HepG2 (cell line): ENCODE measurements around the gene DTYMK. TPM values are rescaled to one million over a fixed set of nuclear protein-coding genes. Genes with fewer than 3 reads are reported as not detected.

Experiments used
- ETV5 ChIP-seq: IDR thresholded peaks from 2 replicates; pipeline ENCODE4 v1.6.1; 2018; ENCODE audit warnings: missing biosample characterization, missing genetic modification reagents, inconsistent platforms, borderline replicate concordance
- GATA4 ChIP-seq: sonication (generic); IDR thresholded peaks from 2 replicates; pipeline ENCODE4 v1.6.1; 2016; ENCODE audit warnings: antibody characterized with exemption, low read depth, borderline replicate concordance
- MED8 ChIP-seq: sonication (generic); formaldehyde crosslinking; IDR thresholded peaks from 2 replicates; pipeline ENCODE4 v1.8.1; 2023; ENCODE audit warnings: mild to moderate bottlenecking, missing genetic modification reagents; ENCODE audit not compliant: insufficient replicate concordance
- NBN ChIP-seq: fragments of 450-650 bp; conservative IDR thresholded peaks from 2 replicates; pipeline ENCODE4 v1.6.1; 2017
- NFYC ChIP-seq: IDR thresholded peaks from 2 replicates; pipeline ENCODE4 v1.6.1; 2016; ENCODE audit warnings: missing genetic modification reagents, missing compliant biosample characterization
- NR2F1 ChIP-seq, 2 experiments: fragments of 450-650 bp in 1 of 2; formaldehyde crosslinking in 1 of 2; IDR thresholded peaks; 2 replicates each; pipeline versions ENCODE4 v1.5.0 to v1.6.1; 2016 to 2020; ENCODE audit warnings: mild to moderate bottlenecking in 1 of 2, missing compliant biosample characterization in 1 of 2, missing genetic modification reagents in 1 of 2, moderate library complexity in 1 of 2
- PPARG ChIP-seq: conservative IDR thresholded peaks from 2 replicates; pipeline ENCODE4 v1.6.1; 2016; ENCODE audit warnings: missing biosample characterization, missing genetic modification reagents
- REPIN1 ChIP-seq: sonication (generic); formaldehyde crosslinking; IDR thresholded peaks from 2 replicates; pipeline ENCODE4 v1.8.0; 2022; ENCODE audit warnings: missing genetic modification reagents, low read depth, mild to moderate bottlenecking, borderline replicate concordance
- TGIF2 ChIP-seq: IDR thresholded peaks from 2 replicates; pipeline ENCODE4 v1.6.1; 2016; ENCODE audit warnings: control low read depth, missing compliant biosample characterization
- ZNF232 ChIP-seq: sonication (generic); formaldehyde crosslinking; IDR thresholded peaks from 2 replicates; pipeline ENCODE4 v1.4.0; 2020; ENCODE audit warnings: missing genetic modification reagents, borderline replicate concordance
- ZNF552 ChIP-seq: sonication (generic); formaldehyde crosslinking; IDR thresholded peaks from 2 replicates; pipeline ENCODE4 v1.9.0; 2022; ENCODE audit warnings: missing genetic modification reagents, mild to moderate bottlenecking, borderline replicate concordance
- polyA plus RNA-seq, 8 experiments: library from polyadenylated mRNA; depleted of rRNA in 3 of 8; stranded (reverse) in 7 of 8; unstranded in 1 of 8; fragments of >200 nt; fragmentation: Illumina TruSeq in 4 of 8; extraction: Trizol in 4 of 8; gene quantifications; 2 replicates each; pipeline versions ENCODE4 v1.2.1 to v1.2.3, GENCODE V29; 2011 to 2016; ENCODE audit warnings: low read depth in 4 of 8, missing spikeins in 1 of 8, mixed read lengths in 1 of 8; ENCODE audit not compliant: insufficient read depth in 1 of 8
- total RNA-seq, 5 experiments: library from RNA; depleted of rRNA; stranded (reverse); fragments of >200 nt; fragmentation: Illumina TruSeq; extraction: Trizol; gene quantifications; 2 replicates each; pipeline ENCODE4 v1.2.3, GENCODE V29; 2016; ENCODE audit warnings: low read depth in 1 of 5
- TF ChIP-seq, protein P1 (sequence below), 2 experiments: sonication (generic) in 1 of 2; formaldehyde crosslinking in 1 of 2; IDR thresholded peaks; 2 replicates each; pipeline versions ENCODE4 v1.6.1 to v1.9.0; 2014 to 2022; ENCODE audit warnings: antibody characterized with exemption in 1 of 2, borderline replicate concordance in 1 of 2, inconsistent platforms in 1 of 2, low read depth in 1 of 2, missing genetic modification reagents in 1 of 2
- TF ChIP-seq, protein P2 (sequence below): sonication (generic); formaldehyde crosslinking; IDR thresholded peaks from 2 replicates; pipeline ENCODE4 v1.5.0; 2020; ENCODE audit warnings: missing genetic modification reagents, mild to moderate bottlenecking, borderline replicate concordance
- TF ChIP-seq, protein P3 (sequence below): sonication (generic); formaldehyde crosslinking; IDR thresholded peaks from 2 replicates; pipeline ENCODE4 v1.4.0; 2020; ENCODE audit warnings: low read depth, mild to moderate bottlenecking, missing genetic modification reagents
- TF ChIP-seq, protein P4 (sequence below): sonication (generic); formaldehyde crosslinking; IDR thresholded peaks from 2 replicates; pipeline ENCODE4 v1.5.0; 2020; ENCODE audit warnings: missing genetic modification reagents
- TF ChIP-seq, protein P5 (sequence below): sonication (generic); formaldehyde crosslinking; conservative IDR thresholded peaks from 2 replicates; pipeline ENCODE4 v1.4.0; 2020; ENCODE audit warnings: missing genetic modification reagents

DTYMK gene
- total and polyA plus RNA-seq, 2 of the 13 experiments (the other 11 are each of a cell fraction or from before 2014, with no cell fraction given), result 57.5 to 134 TPM

DNA sequence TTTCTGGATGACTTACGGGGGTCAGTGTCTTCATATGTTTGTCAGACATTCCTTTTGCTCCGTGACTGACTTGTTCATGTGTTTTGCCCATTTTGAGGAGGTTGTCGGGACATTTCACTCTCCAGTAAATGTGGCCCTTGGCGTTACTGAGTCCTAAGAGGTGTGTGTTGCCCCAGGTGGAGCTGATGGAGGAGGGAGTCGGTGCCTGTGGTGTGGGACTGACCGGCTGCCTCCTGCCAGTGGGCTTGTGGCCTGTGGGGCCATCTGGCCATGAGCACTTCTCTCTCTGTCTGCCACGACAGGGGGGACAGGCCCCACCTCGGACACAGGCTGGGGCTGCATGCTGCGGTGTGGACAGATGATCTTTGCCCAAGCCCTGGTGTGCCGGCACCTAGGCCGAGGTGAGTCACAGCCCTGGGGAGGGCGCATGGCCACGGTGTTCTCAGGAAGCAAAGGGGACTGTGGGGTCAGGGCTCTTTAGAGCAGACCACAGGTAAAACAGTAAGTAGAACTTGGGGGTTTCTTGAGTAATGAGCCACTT is 33.3 kb downstream of the DTYMK start (continued):
- TF ChIP-seq, protein P1, sequence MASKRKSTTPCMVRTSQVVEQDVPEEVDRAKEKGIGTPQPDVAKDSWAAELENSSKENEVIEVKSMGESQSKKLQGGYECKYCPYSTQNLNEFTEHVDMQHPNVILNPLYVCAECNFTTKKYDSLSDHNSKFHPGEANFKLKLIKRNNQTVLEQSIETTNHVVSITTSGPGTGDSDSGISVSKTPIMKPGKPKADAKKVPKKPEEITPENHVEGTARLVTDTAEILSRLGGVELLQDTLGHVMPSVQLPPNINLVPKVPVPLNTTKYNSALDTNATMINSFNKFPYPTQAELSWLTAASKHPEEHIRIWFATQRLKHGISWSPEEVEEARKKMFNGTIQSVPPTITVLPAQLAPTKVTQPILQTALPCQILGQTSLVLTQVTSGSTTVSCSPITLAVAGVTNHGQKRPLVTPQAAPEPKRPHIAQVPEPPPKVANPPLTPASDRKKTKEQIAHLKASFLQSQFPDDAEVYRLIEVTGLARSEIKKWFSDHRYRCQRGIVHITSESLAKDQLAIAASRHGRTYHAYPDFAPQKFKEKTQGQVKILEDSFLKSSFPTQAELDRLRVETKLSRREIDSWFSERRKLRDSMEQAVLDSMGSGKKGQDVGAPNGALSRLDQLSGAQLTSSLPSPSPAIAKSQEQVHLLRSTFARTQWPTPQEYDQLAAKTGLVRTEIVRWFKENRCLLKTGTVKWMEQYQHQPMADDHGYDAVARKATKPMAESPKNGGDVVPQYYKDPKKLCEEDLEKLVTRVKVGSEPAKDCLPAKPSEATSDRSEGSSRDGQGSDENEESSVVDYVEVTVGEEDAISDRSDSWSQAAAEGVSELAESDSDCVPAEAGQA (IDR thresholded peaks at IDR 0.05; ENCODE audit: low read depth), result peak; percentile 44; the same call in 1 of the 2 replicates
- TF ChIP-seq, protein P1 (CRISPR knock-in tag; IDR thresholded peaks at IDR 0.05; ENCODE audit: borderline replicate concordance), result no peak
- peak in 1 of 2 experiments; percentile 36; a peak in 1 of 4 replicates for TF ChIP-seq NR2F1 (CRISPR knock-in tag; IDR thresholded peaks at IDR 0.05)
- TF ChIP-seq, protein P2, sequence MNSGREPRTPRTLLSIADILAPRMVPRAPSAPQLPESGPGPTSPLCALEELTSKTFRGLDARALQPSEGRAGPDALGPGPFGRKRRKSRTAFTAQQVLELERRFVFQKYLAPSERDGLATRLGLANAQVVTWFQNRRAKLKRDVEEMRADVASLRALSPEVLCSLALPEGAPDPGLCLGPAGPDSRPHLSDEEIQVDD (CRISPR knock-in tag), result no peak
- no peak for TF ChIP-seq NFYC (CRISPR knock-in tag)
- peak; percentile 87; the same call in 1 of the 2 replicates for TF ChIP-seq ETV5
- TF ChIP-seq ZNF552 (CRISPR knock-in tag), result no peak
- TF ChIP-seq ZNF232 (CRISPR knock-in tag), result no peak
- TF ChIP-seq REPIN1 (CRISPR knock-in tag), result no peak; the same call in 1 of the 2 replicates
- TF ChIP-seq TGIF2 (CRISPR knock-in tag), result no peak
- no peak for TF ChIP-seq NBN
- no peak for TF ChIP-seq MED8 (CRISPR knock-in tag)
- TF ChIP-seq PPARG (CRISPR knock-in tag), result no peak
- no peak; the same call in 1 of the 2 replicates for TF ChIP-seq GATA4
- TF ChIP-seq, protein P3, sequence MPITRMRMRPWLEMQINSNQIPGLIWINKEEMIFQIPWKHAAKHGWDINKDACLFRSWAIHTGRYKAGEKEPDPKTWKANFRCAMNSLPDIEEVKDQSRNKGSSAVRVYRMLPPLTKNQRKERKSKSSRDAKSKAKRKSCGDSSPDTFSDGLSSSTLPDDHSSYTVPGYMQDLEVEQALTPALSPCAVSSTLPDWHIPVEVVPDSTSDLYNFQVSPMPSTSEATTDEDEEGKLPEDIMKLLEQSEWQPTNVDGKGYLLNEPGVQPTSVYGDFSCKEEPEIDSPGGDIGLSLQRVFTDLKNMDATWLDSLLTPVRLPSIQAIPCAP, result no peak
- TF ChIP-seq, protein P4, sequence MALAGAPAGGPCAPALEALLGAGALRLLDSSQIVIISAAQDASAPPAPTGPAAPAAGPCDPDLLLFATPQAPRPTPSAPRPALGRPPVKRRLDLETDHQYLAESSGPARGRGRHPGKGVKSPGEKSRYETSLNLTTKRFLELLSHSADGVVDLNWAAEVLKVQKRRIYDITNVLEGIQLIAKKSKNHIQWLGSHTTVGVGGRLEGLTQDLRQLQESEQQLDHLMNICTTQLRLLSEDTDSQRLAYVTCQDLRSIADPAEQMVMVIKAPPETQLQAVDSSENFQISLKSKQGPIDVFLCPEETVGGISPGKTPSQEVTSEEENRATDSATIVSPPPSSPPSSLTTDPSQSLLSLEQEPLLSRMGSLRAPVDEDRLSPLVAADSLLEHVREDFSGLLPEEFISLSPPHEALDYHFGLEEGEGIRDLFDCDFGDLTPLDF (CRISPR knock-in tag), result no peak
- TF ChIP-seq, protein P5, sequence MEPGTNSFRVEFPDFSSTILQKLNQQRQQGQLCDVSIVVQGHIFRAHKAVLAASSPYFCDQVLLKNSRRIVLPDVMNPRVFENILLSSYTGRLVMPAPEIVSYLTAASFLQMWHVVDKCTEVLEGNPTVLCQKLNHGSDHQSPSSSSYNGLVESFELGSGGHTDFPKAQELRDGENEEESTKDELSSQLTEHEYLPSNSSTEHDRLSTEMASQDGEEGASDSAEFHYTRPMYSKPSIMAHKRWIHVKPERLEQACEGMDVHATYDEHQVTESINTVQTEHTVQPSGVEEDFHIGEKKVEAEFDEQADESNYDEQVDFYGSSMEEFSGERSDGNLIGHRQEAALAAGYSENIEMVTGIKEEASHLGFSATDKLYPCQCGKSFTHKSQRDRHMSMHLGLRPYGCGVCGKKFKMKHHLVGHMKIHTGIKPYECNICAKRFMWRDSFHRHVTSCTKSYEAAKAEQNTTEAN (CRISPR knock-in tag), result peak; percentile 44; the same call in 1 of the 2 replicates
